GM19397 (cell line): ENCODE results near the gene SLC30A2.
"Not testable (repeated sequence)": the region's sequence is repeated elsewhere in the genome, so short reads cannot be mapped to it uniquely, and the experiment has no call there.

Experiments used
- ATAC-seq: cut with Tn5 transposase; IDR thresholded peaks from one replicate; pipeline ENCODE4 v1.9.1; 2021; ENCODE audit warnings: mild to moderate bottlenecking, moderate library complexity; ENCODE audit not compliant: unreplicated experiment

SLC30A2 gene

GRCh38 chr1:26045722-26046245 is at the start of gene SLC30A2:
TSS of gene SLC30A2 (minus strand) at chr1:26046118. CDS start at chr1:26045896, 222 bp downstream.
- ATAC-seq = no peak

GRCh38 chr1:26094677-26095383 is 48.9 kb upstream of the SLC30A2 start:
- no peak for ATAC-seq

GRCh38 chr1:26094076-26094669 is 48.3 kb upstream of the SLC30A2 start:
- no peak for ATAC-seq

GRCh38 chr1:26093569-26093968 is 47.7 kb upstream of the SLC30A2 start:
- ATAC-seq = not testable (repeated sequence)

GRCh38 chr1:26092422-26092821 is 46.5 kb upstream of the SLC30A2 start:
- ATAC-seq = no peak

GRCh38 chr1:26090893-26091292 is 45.0 kb upstream of the SLC30A2 start:
- ATAC-seq = no peak

- no peak for ATAC-seq
Observed at GRCh38 chr1:26089125-26089524, 43.2 kb upstream of the SLC30A2 start.

- ATAC-seq = no peak
Observed at GRCh38 chr1:26084844-26085243, 38.9 kb upstream of the SLC30A2 start.

- ATAC-seq = no peak
Observed at GRCh38 chr1:26084091-26084561, 38.2 kb upstream of the SLC30A2 start.

- no peak for ATAC-seq
Observed at GRCh38 chr1:26083208-26083607, 37.3 kb upstream of the SLC30A2 start.

- ATAC-seq = no peak
Observed at GRCh38 chr1:26082020-26082350, 36.1 kb upstream of the SLC30A2 start.

- no peak for ATAC-seq
Observed at GRCh38 chr1:26081267-26082019, 35.5 kb upstream of the SLC30A2 start.

- ATAC-seq = no peak
Observed at GRCh38 chr1:26079960-26080814, 34.3 kb upstream of the SLC30A2 start.

- no peak for ATAC-seq
Observed at GRCh38 chr1:26079178-26079563, 33.3 kb upstream of the SLC30A2 start.

GRCh38 chr1:26078286-26079177 is 32.6 kb upstream of the SLC30A2 start:
- no peak for ATAC-seq

GRCh38 chr1:26077524-26077923 is 31.6 kb upstream of the SLC30A2 start:
- ATAC-seq = no peak

- no peak for ATAC-seq
Observed at GRCh38 chr1:26075421-26076144, 29.7 kb upstream of the SLC30A2 start.

- ATAC-seq = no peak
Observed at GRCh38 chr1:26072305-26072704, 26.4 kb upstream of the SLC30A2 start.

- ATAC-seq = no peak
Observed at GRCh38 chr1:26070963-26071342, 25.0 kb upstream of the SLC30A2 start.
